ENCODE data around the gene CLMP.

CLMP gene

GRCh38 chr11:123188508-123189165 is 6.4 kb downstream of the CLMP start:
- no peak overlapping the region for H3K4me3 ChIP-seq (ENCODE audit: low read depth, low read length)
- TF ChIP-seq CTCF (IDR thresholded peaks at IDR 0.05; ENCODE audit: borderline replicate concordance, insufficient read depth, low read depth, low read length) = no peak

GRCh38 chr11:123187665-123188507 is 7.2 kb downstream of the CLMP start:
- TF ChIP-seq CTCF (IDR thresholded peaks at IDR 0.05; ENCODE audit: borderline replicate concordance, insufficient read depth, low read depth, low read length) = no peak
- H3K4me3 ChIP-seq (ENCODE audit: low read depth, low read length) = no peak overlapping the region

- H3K4me3 ChIP-seq (ENCODE audit: low read depth, low read length) = no peak overlapping the region
- TF ChIP-seq CTCF (IDR thresholded peaks at IDR 0.05; ENCODE audit: borderline replicate concordance, insufficient read depth, low read depth, low read length) = no peak
Observed at GRCh38 chr11:123187248-123187647, 7.8 kb downstream of the CLMP start.

GRCh38 chr11:123186286-123186685 is 8.8 kb downstream of the CLMP start:
- no peak overlapping the region for H3K4me3 ChIP-seq (ENCODE audit: low read depth, low read length)
- TF ChIP-seq CTCF (IDR thresholded peaks at IDR 0.05; ENCODE audit: borderline replicate concordance, insufficient read depth, low read depth, low read length) = no peak

- no peak for TF ChIP-seq CTCF (IDR thresholded peaks at IDR 0.05; ENCODE audit: borderline replicate concordance, insufficient read depth, low read depth, low read length)
- no peak overlapping the region for H3K4me3 ChIP-seq (ENCODE audit: low read depth, low read length)
Observed at GRCh38 chr11:123185326-123185725, 9.7 kb downstream of the CLMP start.

GRCh38 chr11:123184531-123184930 is 10.5 kb downstream of the CLMP start:
- H3K4me3 ChIP-seq (ENCODE audit: low read depth, low read length) = no peak overlapping the region
- no peak for TF ChIP-seq CTCF (IDR thresholded peaks at IDR 0.05; ENCODE audit: borderline replicate concordance, insufficient read depth, low read depth, low read length)
